ENCODE results near the gene RET. TPM values are rescaled to one million over a fixed set of nuclear protein-coding genes. Genes with fewer than 3 reads are reported as not detected.
A peak's percentile ranks its signal among the peaks of the same experiment; 100 is the strongest.

The RET gene
- total RNA-seq, 1 experiment from 2014 or later = 0.04 TPM

- DNase-seq (ENCODE audit: low spot score) = no peak
These were observed 29.6 kb downstream of the RET start for GRCh38 chr10:43106256-43107091.

- DNase-seq (ENCODE audit: low spot score) = no peak
These were observed 32.1 kb downstream of the RET start for GRCh38 chr10:43108951-43109350.

- no peak for DNase-seq (ENCODE audit: low spot score)
These were observed 32.9 kb downstream of the RET start for GRCh38 chr10:43109671-43110249.

GRCh38 chr10:43110338-43111071 lies 33.6 kb downstream of the RET start:
- DNase-seq (ENCODE audit: low spot score) = peak; percentile 13

GRCh38 chr10:43111101-43111500 lies 34.2 kb downstream of the RET start:
- no peak for DNase-seq (ENCODE audit: low spot score)

- no peak for DNase-seq (ENCODE audit: low spot score)
These were observed 35.2 kb downstream of the RET start for GRCh38 chr10:43111921-43112607.

- no peak for DNase-seq (ENCODE audit: low spot score)
These were observed 35.7 kb downstream of the RET start for GRCh38 chr10:43112608-43112961.

GRCh38 chr10:43113201-43114087 lies 36.6 kb downstream of the RET start:
- no peak for DNase-seq (ENCODE audit: low spot score)

GRCh38 chr10:43114088-43114742 lies 37.3 kb downstream of the RET start:
- DNase-seq (ENCODE audit: low spot score) = no peak

GRCh38 chr10:43114743-43115611 lies 38.1 kb downstream of the RET start:
- DNase-seq (ENCODE audit: low spot score) = no peak

- no peak for DNase-seq (ENCODE audit: low spot score)
These were observed 39.2 kb downstream of the RET start for GRCh38 chr10:43115881-43116595.

GRCh38 chr10:43116596-43116995 lies 39.7 kb downstream of the RET start:
- DNase-seq (ENCODE audit: low spot score) = no peak

GRCh38 chr10:43117031-43117776 lies 40.3 kb downstream of the RET start:
- no peak for DNase-seq (ENCODE audit: low spot score)

GRCh38 chr10:43117777-43118583 lies 41.1 kb downstream of the RET start:
- DNase-seq (ENCODE audit: low spot score) = no peak

GRCh38 chr10:43118631-43119415 lies 42.0 kb downstream of the RET start:
- DNase-seq (ENCODE audit: low spot score) = no peak

- DNase-seq (ENCODE audit: low spot score) = no peak
These were observed 42.7 kb downstream of the RET start for GRCh38 chr10:43119416-43120115.
